Activated T-cell treated with anti-CD3 and anti-CD28 coated beads, Interleukin-2, amount 50 U/mL, for 24 hours (primary cell): Measurements from ENCODE around the gene EFNB2.

Source experiments
- DNase-seq: peaks from one replicate; pipeline ENCODE4 v3.0.0-alpha.2; 2020
- H3K27ac Mint-ChIP-seq: 2 replicates; pipeline ENCODE4 v1.8.0; 2020; ENCODE audit warnings: mild to moderate bottlenecking, mixed read lengths
- H3K27me3 Mint-ChIP-seq: 2 replicates; pipeline ENCODE4 v1.8.0; 2020; ENCODE audit warnings: mixed read lengths
- H3K36me3 Mint-ChIP-seq: 2 replicates; pipeline ENCODE4 v1.8.0; 2020; ENCODE audit warnings: low read depth, mixed read lengths
- H3K4me1 Mint-ChIP-seq: 2 replicates; pipeline ENCODE4 v1.8.0; 2020; ENCODE audit warnings: low read depth, mixed read lengths
- H3K4me3 Mint-ChIP-seq: 2 replicates; pipeline ENCODE4 v1.8.0; 2020; ENCODE audit warnings: mild to moderate bottlenecking, moderate library complexity, mixed read lengths
- H3K9me3 Mint-ChIP-seq: 2 replicates; pipeline ENCODE4 v1.8.0; 2020; ENCODE audit warnings: mixed read lengths

The EFNB2 gene

DNA sequence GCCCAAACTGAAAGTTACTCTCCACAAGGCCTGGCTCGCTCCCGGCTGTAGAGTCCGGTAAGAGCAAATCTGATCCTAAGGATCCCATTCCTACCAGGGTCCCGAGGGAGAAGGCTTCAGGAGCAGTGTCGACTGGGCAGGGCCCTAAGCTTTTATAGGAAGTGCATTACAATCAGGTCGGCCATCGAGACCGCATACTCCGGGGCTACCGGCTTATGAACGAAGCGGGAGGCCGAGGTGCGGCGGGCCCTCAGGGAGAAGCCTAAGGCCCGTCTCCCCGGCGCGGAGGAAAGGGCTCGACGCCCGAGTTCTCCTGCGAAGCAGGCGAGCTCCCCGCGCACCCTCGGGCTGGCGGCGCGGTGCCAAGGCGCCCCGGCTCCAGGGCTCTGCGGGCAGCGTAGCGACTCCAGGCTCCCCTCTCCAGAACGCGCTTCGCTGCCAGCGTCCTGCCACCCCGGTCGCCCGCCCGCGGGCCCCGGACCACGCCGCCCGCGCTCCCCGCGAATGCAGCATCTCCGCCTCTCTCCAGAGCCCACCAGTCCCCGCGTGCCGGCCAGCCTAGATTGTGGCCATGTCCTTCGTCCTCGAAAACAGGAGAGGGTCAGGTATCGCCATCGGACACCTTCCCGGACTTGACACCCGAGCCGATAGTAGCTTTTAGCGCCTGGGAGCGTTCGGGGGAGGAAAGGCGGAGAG lies 1.4 kb downstream of the EFNB2 start:
- DNase-seq: peak; percentile 58
- Mint-ChIP-seq H3K27me3 (peaks cover 50% of the 10 kb centered on the region), H3K9me3 (no peaks in the 10 kb centered on the region), H3K4me1 (peaks cover 24% of the 10 kb centered on the region), H3K36me3 (no peaks in the 10 kb centered on the region), H3K4me3 (peak overlapping the region; percentile 54), H3K27ac (peak overlapping the region; percentile 33)

GRCh38 chr13:106533101-106533942 lies 2.1 kb downstream of the EFNB2 start:
- Mint-ChIP-seq H3K9me3 (no peaks in the 10 kb centered on the region), H3K27me3 (peaks cover 56% of the 10 kb centered on the region), H3K4me3 (peak overlapping the region; percentile 47), H3K27ac (no peak overlapping the region), H3K36me3 (no peaks in the 10 kb centered on the region), H3K4me1 (peaks cover 24% of the 10 kb centered on the region)
- peak; percentile 38 for DNase-seq

DNA sequence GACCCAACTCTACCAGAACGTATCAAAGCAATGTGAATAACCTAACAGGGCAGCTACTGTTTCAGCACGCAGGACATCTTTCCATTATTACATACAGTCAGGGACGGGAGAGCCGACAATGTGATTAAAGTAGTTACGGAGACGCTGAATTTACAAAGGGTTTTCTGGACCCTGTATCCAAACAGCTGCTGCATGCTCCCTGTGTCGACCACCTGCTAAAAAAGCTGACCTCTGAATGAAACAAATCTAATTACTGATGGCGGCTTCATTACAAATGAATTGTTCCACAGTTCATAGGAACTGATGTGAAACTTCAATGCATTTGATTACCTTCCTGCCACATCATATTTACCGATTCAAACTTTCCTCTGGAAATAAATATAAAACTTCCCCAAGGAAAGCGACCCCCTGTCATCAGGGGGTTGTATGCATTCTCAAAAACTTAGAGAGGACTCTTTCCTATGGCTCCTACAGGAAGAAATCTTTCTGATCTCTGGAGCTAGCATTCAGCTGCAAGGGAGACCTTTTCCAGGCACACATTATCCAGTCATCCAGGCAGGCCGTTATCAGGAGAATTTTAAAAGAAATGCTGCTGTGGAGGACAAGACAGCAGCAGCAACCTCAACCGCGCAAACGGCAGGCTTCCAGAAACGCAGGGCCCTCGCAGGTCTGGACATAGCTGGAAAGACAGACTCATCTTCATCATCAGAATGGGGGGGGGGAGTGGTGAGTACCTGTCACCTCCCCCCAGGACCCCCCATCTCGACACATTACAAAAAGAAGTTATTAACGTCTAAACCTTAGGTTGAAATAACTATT lies 3.1 kb downstream of the EFNB2 start:
- Mint-ChIP-seq H3K27ac (no peak overlapping the region), H3K36me3 (no peaks in the 10 kb centered on the region)
- no peak for DNase-seq

GRCh38 chr13:106530980-106531481 lies 4.4 kb downstream of the EFNB2 start:
- Mint-ChIP-seq H3K4me1 (peaks cover 18% of the 10 kb centered on the region), H3K9me3 (no peaks in the 10 kb centered on the region), H3K36me3 (no peaks in the 10 kb centered on the region)

More for the DNA sequence above, 3.1 kb downstream of the EFNB2 start:
- peaks cover 64% of the 10 kb centered on the region for H3K27me3 Mint-ChIP-seq
- no peak overlapping the region for H3K4me3 Mint-ChIP-seq
- H3K9me3 Mint-ChIP-seq: no peaks in the 10 kb centered on the region
- peaks cover 24% of the 10 kb centered on the region for H3K4me1 Mint-ChIP-seq

DNA sequence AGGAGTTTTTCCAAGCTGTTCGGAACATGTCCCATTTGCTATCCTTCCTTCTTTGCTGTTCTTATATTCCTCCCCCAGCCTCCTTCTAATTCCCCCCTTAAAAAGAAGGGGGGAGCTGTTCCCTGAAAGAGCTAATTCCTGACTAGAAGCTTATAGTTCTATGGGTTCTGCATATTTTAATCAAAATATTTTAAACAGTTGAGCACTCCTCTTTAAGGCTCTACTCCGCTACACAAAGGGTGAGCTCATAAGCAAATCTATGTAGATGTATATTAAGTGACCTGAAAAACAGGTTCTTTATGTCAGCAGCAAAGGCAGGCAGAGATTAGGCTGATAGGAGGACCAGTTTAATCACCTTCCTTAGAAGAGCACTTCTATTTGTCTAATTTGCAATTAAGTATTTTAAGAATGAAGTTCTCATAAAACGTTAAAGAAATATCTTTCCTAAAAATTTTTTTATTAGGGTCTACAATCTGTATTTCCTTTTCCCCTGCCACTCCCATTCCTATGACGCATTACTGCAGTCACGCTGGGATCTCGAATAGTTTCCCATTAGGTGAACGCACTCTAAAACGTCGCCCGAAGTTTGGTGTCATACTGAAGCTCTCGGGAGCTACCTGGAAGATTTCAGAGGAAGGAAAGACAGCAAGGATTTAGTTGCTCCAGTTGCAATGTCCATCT lies 5.2 kb downstream of the EFNB2 start:
- DNase-seq: no peak
- Mint-ChIP-seq H3K27me3 (peaks cover 74% of the 10 kb centered on the region), H3K9me3 (no peaks in the 10 kb centered on the region), H3K4me3 (no peak overlapping the region), H3K36me3 (no peaks in the 10 kb centered on the region), H3K4me1 (peaks cover 18% of the 10 kb centered on the region), H3K27ac (no peak overlapping the region)

More at GRCh38 chr13:106530980-106531481, 4.4 kb downstream of the EFNB2 start:
- Mint-ChIP-seq H3K27ac (no peak overlapping the region), H3K4me3 (no peak overlapping the region), H3K27me3 (peaks cover 70% of the 10 kb centered on the region)
- DNase-seq: no peak

DNA sequence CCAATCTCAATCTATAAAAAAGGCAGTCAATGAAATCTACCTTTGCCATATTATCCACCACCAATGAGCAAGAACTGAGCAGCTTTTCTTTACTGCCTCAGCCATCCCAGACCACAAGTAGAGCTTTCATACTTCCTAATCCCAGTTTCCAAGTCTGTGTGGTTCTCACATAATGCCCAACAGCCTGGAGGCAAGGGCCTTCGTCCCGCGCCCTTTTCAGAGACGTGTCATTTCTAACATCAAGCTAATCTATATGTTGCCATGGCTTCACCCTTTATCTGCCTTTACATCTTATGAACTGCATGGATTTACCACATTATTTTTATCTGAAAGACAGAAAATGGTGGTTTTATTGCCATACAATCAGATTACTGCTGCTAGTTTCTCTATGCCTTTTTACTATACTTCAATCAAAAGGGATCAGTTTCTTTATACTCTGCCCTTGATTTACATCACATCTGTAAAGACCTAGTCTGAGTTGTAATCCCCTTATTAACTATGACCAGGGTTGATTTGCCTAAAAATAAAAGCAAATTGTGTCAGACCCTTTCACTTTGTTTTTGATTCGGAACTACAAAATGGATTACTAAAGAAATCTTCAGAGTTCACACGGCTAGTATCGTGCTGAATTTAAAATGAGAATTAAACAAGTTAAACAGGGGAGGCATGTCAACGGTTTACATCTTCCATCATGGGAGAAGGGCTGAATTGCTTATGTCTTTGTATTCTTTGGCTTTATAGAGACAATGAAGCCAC lies 5.9 kb downstream of the EFNB2 start:
- H3K27ac Mint-ChIP-seq: no peak overlapping the region
- H3K36me3 Mint-ChIP-seq: no peaks in the 10 kb centered on the region
- no peaks in the 10 kb centered on the region for H3K9me3 Mint-ChIP-seq
- peaks cover 16% of the 10 kb centered on the region for H3K4me1 Mint-ChIP-seq
- DNase-seq: no peak
- peaks cover 74% of the 10 kb centered on the region for H3K27me3 Mint-ChIP-seq
- H3K4me3 Mint-ChIP-seq: no peak overlapping the region

GRCh38 chr13:106528718-106529414 lies 6.6 kb downstream of the EFNB2 start:
- DNase-seq: no peak
- no peaks in the 10 kb centered on the region for H3K9me3 Mint-ChIP-seq
- no peak overlapping the region for H3K27ac Mint-ChIP-seq
- peaks cover 13% of the 10 kb centered on the region for H3K4me1 Mint-ChIP-seq
- H3K36me3 Mint-ChIP-seq: no peaks in the 10 kb centered on the region
- peaks cover 74% of the 10 kb centered on the region for H3K27me3 Mint-ChIP-seq
- H3K4me3 Mint-ChIP-seq: no peak overlapping the region

DNA sequence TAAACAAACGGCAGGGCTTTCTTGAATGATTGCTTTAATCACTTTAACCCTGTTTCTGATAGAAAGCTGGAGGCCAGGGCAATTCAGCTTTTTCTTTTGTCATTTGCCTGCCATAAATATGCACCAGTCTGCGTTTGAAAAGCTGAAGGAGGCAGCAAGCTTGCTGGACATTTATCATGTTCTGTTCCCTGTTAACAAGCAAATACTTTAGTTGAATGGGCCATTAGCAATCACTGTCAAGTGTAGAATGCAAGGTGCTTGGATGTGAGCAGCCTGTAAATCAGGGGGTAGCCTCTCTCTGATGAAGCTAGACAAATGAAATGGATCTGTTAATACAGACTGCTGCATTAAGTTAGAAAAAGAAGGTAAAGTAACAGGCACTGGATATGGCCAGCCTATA lies 7.6 kb downstream of the EFNB2 start:
- peaks cover 75% of the 10 kb centered on the region for H3K27me3 Mint-ChIP-seq
- no peak overlapping the region for H3K4me3 Mint-ChIP-seq
- H3K9me3 Mint-ChIP-seq: no peaks in the 10 kb centered on the region
- no peak overlapping the region for H3K27ac Mint-ChIP-seq
- DNase-seq: no peak
- no peaks in the 10 kb centered on the region for H3K36me3 Mint-ChIP-seq
- H3K4me1 Mint-ChIP-seq: peaks cover 5% of the 10 kb centered on the region

DNA sequence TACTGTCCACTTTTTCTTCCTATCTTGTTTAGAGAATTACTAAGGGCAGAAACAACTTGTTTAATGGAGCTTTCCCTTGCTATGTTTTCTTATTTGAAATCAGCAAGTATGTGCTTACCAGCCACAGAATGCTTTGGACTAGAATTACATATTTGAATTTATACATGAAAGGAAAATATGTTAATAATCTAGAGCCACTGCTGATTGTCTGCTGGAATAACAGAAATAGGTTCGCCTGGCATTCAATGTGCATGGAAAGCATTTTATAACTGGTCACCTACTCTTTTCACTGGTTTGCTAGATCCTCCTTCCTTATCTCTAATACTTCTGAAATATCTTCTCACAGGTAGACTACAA lies 8.0 kb downstream of the EFNB2 start:
- Mint-ChIP-seq H3K9me3 (no peaks in the 10 kb centered on the region), H3K27ac (no peak overlapping the region), H3K4me3 (no peak overlapping the region), H3K4me1 (peaks cover 1% of the 10 kb centered on the region), H3K27me3 (peaks cover 75% of the 10 kb centered on the region), H3K36me3 (no peaks in the 10 kb centered on the region)
- no peak for DNase-seq

- DNase-seq: no peak
- Mint-ChIP-seq H3K36me3 (no peaks in the 10 kb centered on the region), H3K9me3 (no peaks in the 10 kb centered on the region), H3K27me3 (peaks cover 75% of the 10 kb centered on the region), H3K4me3 (no peak overlapping the region), H3K27ac (no peak overlapping the region), H3K4me1 (no peaks in the 10 kb centered on the region)
These were observed 8.6 kb downstream of the EFNB2 start for GRCh38 chr13:106526738-106527444.

DNA sequence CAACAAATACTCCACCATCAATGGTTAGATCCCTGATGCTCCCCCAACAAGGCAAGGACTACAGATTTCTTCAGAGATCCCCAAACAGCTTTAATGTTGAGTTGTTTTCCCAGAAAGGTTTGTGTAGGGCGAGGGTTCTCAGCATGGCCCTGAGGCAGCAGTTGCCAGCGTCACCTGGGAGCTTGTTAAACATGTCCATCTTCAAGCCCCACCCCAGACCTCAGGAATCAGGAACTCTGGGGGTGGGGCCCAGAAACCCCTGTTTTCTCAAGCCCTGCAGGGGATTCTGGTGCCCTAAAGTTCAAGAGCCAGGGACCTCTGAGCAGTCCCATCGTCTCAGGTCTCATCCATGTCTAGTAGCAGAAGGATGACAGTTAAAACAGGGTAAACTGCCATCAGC lies 9.6 kb downstream of the EFNB2 start:
- no peak overlapping the region for H3K4me3 Mint-ChIP-seq
- H3K36me3 Mint-ChIP-seq: no peaks in the 10 kb centered on the region
- no peak overlapping the region for H3K27ac Mint-ChIP-seq
- no peak for DNase-seq
- H3K27me3 Mint-ChIP-seq: peaks cover 71% of the 10 kb centered on the region
- no peaks in the 10 kb centered on the region for H3K9me3 Mint-ChIP-seq
- H3K4me1 Mint-ChIP-seq: no peaks in the 10 kb centered on the region

DNA sequence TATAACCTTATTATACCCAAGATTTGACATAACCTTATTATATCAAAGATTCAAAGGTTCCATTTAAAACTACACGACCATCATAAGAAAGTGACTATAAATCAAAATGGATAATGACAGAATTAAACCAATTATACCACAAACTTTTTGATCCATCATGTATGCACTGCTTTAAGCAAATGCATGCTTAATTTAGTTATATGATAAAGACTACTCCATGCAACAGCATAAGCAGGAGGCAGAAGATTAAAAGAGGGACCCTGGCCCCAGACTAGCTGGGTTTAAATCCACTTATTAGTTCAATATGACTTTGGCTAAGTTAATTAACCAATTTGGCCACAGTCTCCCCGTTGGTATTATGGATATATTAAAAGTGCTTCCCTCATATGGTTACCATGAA lies 11.4 kb downstream of the EFNB2 start:
- Mint-ChIP-seq H3K4me3 (no peak overlapping the region), H3K36me3 (no peaks in the 10 kb centered on the region), H3K9me3 (no peaks in the 10 kb centered on the region), H3K4me1 (no peaks in the 10 kb centered on the region), H3K27ac (no peak overlapping the region), H3K27me3 (peaks cover 58% of the 10 kb centered on the region)
- DNase-seq: no peak

DNA sequence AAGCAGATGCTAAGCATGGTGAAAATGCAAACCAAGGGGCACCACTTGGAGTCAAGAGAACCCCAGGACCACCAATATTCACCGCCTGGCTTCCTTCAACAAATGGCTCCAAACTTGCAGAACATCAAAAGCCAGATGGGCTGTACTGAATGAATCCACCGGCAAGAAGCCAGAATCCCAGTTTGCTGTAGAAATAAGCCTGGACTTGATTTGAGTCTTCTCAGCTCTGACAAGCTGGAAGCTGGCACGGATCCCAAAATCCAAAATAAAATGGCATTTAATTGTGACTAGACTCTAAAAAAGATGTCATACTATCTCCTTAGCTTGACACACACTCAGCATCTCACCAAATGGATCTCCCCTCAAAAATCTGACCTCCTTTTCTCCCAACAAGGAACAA lies 11.9 kb downstream of the EFNB2 start:
- no peaks in the 10 kb centered on the region for H3K9me3 Mint-ChIP-seq
- no peak for DNase-seq
- no peaks in the 10 kb centered on the region for H3K4me1 Mint-ChIP-seq
- H3K27ac Mint-ChIP-seq: no peak overlapping the region
- H3K27me3 Mint-ChIP-seq: peaks cover 55% of the 10 kb centered on the region
- H3K36me3 Mint-ChIP-seq: no peaks in the 10 kb centered on the region
- H3K4me3 Mint-ChIP-seq: no peak overlapping the region
